Fibroblast of skin of left biceps (primary cell): ENCODE measurements around the gene STK17A.

Experiments
- DNase-seq, 2 experiments: peaks; one replicate each; pipeline ENCODE4 v3.0.0-alpha.2; 2013; ENCODE audit warnings: low read depth in 2 of 2

Gene STK17A

GRCh38 chr7:43582503-43583423, at the start of gene STK17A:
STK17A (plus strand) TSS chr7:43583108; CDS start chr7:43583244, 136 bp downstream.
- peak; percentile 62 to 73 for DNase-seq

DNA sequence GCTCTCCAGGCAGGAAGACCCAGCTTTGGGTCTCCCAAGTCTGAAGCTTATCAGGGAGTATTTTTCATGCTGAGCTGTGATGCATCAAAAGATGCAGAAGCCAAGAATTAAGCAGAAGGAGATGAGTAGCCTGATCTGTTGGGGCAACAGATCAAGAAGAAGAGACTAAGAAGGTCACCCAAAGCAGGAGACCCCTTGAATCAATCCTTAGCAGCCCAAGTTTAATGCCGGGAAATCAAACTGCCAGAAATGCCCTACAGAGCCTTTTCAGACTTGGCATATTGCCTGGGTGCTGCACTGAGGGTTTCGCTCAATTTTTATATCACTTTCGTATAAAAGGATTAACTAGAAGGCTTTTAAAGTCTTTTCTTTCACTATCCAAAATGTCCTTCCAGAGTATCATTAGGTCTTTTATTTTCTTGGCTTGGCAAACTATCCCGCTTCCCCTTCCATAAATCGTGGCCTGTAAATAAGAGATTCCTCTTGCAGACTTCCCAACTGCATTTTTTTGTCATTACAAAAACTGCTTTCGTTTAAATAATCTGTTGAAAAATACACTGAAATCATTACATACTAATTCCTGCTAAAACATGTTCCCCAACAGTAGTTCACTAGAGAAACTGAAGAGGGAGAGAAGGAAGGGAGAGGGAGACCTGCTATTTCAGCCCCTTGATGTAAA, 49.0 kb upstream of the STK17A start:
- DNase-seq: peak; percentile 55 to 63

- DNase-seq: peak; percentile 54 to 62
Observed at GRCh38 chr7:43535031-43535451, 47.9 kb upstream of the STK17A start.

DNA sequence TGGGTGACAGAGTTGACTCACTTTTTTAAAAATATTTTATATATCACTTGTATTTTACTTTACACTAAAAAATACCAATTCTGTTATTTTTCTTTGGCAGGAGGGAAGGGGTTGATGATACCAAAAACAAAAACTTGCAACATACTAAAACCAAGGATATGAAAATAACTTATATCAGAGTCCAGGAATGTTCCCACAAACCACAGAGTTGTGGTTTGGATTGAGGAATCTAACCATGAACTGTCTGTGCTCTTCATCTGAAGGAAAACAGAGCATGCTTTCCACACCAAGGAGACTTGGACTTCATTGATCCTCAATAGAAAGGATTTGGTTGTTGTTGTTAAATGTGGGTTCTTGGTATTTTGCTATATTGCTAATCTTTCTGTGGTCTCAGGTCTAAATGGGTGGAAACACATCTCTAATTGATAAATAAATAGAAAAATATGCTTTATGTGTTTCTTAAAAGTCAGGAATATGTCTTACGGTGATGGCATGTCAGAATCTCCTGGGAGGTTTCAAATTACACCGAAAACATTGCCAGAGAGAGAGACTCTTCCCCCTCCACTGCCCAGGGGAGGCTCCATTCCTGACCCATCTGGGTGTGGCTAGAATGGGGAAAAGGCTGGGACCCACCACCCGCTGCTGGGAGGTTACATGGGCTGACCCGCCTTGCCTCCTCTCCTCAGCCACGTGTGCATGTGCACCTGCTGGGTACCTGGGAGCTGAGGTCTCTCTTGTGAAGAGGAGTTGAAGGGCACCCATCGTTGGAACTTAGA, 46.9 kb upstream of the STK17A start:
- peak; percentile 89 to 90 for DNase-seq

DNA sequence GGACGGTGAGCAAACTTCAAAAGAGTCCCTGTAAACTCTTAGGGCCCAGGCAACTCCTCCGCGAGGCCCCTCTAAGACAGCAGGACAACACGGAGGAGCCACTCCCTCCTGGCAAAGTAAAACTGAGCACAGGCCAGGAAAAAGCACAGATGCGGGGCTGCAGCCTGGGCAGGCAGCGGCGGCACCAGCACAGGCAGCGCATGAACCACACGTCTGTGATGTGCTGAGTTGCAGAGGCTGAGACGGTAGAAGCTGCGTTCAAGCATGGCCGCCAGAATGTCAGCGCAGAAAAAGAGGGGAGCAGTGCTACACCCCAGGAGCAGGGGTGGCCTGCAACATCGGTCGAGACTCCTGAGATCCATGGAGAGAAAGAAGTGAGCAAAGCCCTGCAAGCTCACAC, 46.1 kb upstream of the STK17A start:
- no peak for DNase-seq

GRCh38 chr7:43537765-43538403, 45.0 kb upstream of the STK17A start:
- DNase-seq: no peak

- DNase-seq: no peak
Observed at GRCh38 chr7:43538404-43538771, 44.5 kb upstream of the STK17A start.

DNA sequence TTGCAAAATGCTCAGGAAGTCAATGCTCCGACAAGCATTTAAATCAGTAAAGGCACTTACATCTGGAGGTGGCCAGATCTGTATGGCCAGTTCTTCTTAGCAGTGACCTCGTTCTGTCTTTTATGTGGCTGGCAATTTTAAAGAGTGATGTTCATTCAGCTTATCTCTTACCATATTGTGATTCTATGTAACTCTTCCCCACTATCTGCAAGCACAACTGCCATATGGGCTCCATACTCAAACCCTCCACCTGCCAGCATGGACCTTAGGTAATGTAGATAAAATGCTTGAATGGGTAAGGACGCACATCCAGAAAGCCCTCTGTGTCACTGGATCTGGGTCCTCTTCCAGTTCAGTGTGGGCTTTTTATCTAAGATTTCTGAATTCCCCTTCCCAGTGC, 42.4 kb upstream of the STK17A start:
- no peak for DNase-seq

DNA sequence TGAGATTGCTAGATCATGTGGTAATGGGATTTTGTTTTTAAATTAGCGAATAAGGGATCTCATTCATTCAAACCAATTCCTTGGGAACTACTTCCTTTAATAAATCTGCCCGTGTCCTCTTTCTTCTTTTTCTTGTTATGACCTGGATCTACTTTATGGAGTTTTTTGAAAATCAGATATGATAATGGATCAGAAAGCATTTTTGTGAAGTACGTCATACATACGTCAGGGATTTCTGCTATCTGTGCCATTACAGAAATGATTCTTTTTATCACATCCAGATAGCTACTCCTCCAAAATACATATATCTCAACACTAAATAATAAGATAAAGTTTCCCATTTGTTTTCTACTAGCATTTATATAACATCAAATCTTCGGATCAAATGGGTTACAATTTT, 40.2 kb upstream of the STK17A start:
- no peak for DNase-seq

DNA sequence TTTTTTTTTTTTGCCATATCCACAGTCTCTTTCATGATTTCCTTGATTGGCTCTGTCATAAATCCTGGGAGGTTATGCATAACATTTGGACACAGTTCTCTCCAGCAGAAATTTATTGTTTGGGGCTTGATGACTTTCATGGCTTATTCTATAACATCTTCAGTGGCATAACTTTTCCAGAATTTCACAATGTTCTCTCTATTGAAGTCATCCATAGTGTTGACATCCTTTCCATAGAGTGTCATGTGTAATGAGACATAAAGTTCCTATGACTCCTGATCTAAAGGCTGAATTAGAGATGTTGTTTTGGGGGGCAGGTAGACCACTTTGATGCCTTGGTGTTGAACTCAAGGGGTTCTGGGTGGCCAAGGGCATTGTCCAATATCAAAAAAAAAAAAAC, 36.7 kb upstream of the STK17A start:
- DNase-seq: no peak

DNA sequence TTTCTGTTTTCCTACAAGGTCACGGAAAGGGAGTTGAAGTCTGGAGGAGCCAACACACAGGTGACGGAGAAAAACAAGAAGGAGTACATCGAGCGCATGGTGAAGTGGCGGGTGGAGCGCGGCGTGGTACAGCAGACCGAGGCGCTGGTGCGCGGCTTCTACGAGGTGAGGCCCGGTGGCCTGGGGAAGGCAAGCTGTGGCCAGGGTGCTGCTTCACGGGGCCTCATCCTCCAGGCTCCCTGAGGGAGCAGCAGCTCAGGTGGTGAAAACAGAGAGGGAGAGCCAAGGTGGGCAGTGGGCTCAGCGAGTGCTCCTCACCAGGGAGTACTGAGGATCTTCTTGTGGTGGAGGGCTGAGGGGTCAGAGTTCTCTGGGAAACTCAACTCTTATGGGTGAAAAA, 32.5 kb upstream of the STK17A start:
- DNase-seq: no peak

GRCh38 chr7:43552122-43552521, 30.8 kb upstream of the STK17A start:
- no peak for DNase-seq

- DNase-seq: no peak
Observed at GRCh38 chr7:43553999-43554398, 28.9 kb upstream of the STK17A start.

DNA sequence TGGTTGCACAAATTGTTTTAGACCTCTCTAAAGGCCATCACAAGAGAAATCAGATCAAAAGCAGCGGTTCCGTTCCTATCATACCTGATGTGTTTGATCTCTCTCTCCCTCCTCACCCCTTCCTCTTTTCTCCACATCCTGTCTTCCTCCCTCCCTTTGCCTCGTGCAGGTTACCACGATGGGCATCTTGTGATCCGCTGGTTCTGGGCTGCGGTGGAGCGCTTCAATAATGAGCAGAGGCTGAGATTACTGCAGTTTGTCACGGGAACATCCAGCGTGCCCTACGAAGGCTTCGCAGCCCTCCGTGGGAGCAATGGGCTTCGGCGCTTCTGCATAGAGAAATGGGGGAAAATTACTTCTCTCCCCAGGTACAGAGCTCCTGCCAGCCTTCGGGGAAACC, 28.5 kb upstream of the STK17A start:
- DNase-seq: no peak

- DNase-seq: no peak
Observed at GRCh38 chr7:43557831-43558495, 24.9 kb upstream of the STK17A start.

- DNase-seq: no peak
Observed at GRCh38 chr7:43559171-43559945, 23.6 kb upstream of the STK17A start.

DNA sequence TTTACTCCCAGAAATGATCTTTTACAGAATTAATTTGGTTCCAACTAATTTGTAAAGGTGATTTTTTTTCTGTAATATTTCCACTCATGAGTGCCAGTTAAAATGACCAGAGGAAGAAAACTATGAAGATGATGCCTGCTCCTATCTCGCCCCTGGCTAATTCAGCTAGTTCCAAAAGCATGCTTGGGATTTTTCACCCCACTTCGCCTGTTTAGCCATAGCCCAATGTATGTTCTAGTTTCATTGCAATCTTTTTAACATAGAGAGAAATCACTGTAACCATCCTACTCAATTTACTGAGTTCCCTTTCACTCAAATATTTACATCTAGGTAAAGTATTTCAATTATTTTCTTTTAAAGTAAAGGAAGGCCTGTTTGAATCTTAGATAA, 23.0 kb upstream of the STK17A start:
- no peak for DNase-seq

- DNase-seq: no peak
Observed at GRCh38 chr7:43560742-43561330, 22.1 kb upstream of the STK17A start.

DNA sequence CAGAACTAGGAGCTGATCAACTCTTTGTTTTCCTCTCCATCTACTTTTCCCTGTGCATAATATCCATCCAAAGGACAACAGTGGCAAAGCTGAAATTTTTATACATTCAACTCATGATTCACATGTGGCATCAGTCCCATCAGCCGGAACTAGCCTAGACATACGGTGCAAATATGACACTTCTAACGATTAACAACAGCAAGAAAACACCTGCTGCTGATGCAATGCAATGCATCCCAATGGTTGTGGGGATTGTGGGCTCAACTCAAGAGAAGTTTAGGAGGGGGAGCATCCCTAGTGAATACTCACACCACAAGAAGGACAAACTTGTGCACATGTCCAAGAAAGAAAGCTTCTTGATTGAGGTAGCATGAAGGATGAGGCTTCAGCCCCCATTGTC, 20.5 kb upstream of the STK17A start:
- DNase-seq: no peak

DNA sequence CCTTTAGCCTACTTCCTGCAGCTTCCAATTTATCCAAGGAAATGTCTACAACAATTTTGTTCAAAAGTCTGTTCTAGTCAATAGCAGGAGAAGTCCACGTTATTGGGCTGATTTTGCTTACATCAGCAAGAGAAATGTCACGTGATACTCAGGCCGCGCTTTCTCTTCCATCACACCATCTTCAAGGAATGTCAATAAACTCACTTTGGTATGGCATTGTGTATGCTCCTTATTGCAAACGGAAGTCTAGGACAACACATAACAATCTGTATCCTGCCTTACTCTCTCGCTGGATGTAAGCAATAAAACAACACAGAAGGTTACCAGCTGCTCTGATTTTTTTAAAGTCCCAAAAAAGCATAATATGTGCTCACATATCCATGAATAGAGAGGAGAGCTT, 17.1 kb upstream of the STK17A start:
- no peak for DNase-seq
